ENCODE results near the gene GNAL. TPM values are rescaled to one million over a fixed set of nuclear protein-coding genes. Genes with fewer than 3 reads are reported as not detected.

Gene GNAL
- total RNA-seq (2022; extraction: Qiagen RNA extraction; ENCODE audit: low read depth): 4.6 to 8.6 TPM (median 4.9 TPM) in 5 replicates

DNA sequence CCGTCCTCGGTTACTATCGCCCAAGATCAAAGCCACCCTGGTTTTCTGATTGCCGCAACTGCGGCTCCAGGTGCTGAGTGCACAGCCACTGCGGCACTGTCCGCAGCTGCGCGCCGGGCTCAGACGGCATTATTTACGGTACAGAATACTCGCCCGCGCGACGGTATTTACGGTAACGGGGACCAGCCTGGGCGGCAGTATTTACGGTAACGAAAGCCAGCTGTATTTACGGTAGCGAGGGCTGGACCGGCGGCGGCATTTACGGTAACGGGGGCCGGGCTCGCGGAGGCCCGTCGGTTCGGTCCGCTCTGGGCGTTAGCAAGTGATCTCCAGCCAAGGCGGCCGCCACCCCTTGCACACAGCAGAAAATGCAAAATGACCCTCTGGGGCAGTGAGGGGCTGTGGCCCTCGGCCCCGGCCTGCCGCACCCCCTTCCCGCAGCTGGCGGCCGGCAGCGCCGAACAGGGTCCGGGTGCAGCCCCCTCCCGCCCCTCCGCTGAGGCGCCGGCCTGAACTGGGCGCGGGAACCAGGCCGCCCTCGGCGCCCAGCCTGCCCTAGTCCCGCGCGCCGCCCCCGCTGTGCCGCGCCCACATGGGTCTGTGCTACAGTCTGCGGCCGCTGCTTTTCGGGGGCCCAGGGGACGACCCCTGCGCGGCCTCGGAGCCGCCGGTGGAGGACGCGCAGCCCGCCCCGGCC lies at the start of gene GNAL:
GNAL (plus strand) TSS at position 293 of the 697 bp plus-strand sequence; CDS start at position 593, 300 bp downstream.

DNA sequence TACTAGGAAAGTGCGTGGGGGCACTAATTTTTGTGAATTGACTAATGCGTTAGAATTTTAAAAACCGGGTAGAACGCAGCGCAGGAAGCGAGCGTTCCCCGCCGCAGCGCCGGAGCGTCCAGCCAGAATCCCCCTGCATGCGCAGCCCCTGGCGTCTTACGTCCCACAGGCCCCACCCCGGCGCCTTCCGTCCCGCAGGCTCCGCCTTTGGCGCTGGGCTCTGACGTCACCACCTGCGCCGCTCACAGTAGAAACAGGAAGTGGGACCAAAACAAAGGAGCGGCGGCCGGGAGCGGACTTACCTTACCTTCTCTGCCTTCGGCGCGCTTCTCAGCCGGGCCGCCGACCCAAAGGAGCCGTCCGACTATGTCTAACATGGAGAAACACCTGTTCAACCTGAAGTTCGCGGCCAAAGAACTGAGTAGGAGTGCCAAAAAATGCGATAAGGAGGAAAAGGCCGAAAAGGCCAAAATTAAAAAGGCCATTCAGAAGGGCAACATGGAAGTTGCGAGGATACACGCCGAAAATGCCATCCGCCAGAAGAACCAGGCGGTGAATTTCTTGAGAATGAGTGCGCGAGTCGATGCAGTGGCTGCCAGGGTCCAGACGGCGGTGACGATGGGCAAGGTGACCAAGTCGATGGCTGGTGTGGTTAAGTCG lies 162.2 kb downstream of the GNAL start, which contains the start of gene CHMP1B:
CHMP1B (plus strand) TSS at position 268 of the 660 bp plus-strand sequence; CDS start at position 367, 99 bp downstream.

DNA sequence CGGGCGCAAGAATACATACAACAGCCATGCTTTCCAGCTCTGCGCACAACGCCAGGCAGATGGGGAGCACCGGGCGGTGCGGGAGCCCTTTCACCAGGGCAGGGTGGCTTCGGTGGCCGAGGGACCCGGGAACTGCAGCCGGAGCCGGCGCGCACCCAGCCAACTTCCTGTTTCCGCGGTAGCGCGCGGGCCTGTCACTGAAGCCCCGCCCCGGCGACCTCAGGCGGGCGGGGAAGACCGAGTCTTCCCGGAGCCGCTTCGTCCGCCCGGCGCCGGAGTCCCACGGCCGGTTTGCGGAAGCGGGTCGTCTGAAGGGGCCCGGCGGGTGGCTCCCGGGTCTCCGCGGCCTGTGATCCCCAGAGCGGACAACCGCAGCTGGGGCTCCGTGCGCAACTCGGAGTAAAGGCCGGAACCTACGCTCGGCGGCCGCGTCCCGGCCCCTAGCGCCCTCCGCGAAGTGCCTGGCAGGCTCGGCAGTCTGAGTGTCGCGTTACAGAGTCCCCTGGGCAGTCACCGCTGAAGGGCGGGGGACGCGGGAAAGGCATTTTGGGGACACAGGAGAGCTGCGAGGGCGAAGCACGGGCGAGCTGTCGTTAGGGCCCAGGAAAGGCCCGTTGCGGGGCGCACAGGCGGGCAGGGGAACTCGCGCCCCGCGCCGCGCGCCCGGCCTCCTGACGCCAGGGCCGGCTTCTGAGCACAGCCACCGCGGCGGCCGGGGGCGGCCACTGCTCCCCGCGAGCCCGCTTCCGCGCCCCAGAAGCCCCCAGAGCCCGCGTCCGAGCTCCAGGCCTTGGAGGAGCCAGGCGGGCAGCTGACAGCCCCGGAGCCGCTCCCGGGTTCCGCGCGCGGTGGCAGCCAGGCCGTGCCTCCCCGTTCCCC lies 219.4 kb downstream of the GNAL start, which contains the start of gene MPPE1:
MPPE1 (minus strand) TSS at position 136 of the 879 bp plus-strand sequence. CDS start 11,053 bp downstream, outside the sequence.

Other genes starting within 250 kb of the GNAL start
- gene SLC35G4, start 79.7 kb upstream of the GNAL start, total RNA-seq (2022; extraction: Qiagen RNA extraction; ENCODE audit: low read depth): not detected in 5 replicates
- gene CHMP1B, start 162.1 kb downstream of the GNAL start, total RNA-seq (2022; extraction: Qiagen RNA extraction; ENCODE audit: low read depth): 42.8 to 53.3 TPM (median 43.5 TPM) in 5 replicates
- gene MPPE1, start 219.1 kb downstream of the GNAL start, total RNA-seq (2022; extraction: Qiagen RNA extraction; ENCODE audit: low read depth): 15.9 to 19.4 TPM (median 18.8 TPM) in 5 replicates

Data from A549 treated with CpdA at 1 μM for 4 hours (cell line).